Thymus (tissue), 14 donors: ENCODE results near the gene BTNL2. TPM values are rescaled to one million over a fixed set of nuclear protein-coding genes. Genes with fewer than 3 reads are reported as not detected.

ENCODE experiments used
- DNase-seq, 9 donors: peaks; one replicate each; pipeline ENCODE4 v3.0.0-alpha.2; 2013; ENCODE audit warnings: low spot score in 9 of 9, low read depth in 6 of 9, missing footprints in 1 of 9
- H3K27ac ChIP-seq, 2 donors: one replicate each; pipeline ENCODE4 v1.5.1; 2013; ENCODE audit warnings: control low read depth in 1 of 2, low read depth in 1 of 2, low read length in 1 of 2, mild to moderate bottlenecking in 1 of 2, moderate library complexity in 1 of 2
- H3K27me3 ChIP-seq, 2 donors: one replicate each; pipeline ENCODE4 v1.5.1; 2013; ENCODE audit warnings: low read length in 1 of 2; ENCODE audit not compliant: control insufficient read depth in 2 of 2, insufficient read depth in 1 of 2
- H3K36me3 ChIP-seq, 2 donors: one replicate each; pipeline ENCODE4 v1.5.1; 2013; ENCODE audit warnings: low read length in 1 of 2, mild to moderate bottlenecking in 1 of 2, moderate library complexity in 1 of 2; ENCODE audit not compliant: control insufficient read depth in 2 of 2, insufficient read depth in 2 of 2
- H3K4me1 ChIP-seq, 2 donors: one replicate each; pipeline ENCODE4 v1.5.1; 2013; ENCODE audit warnings: low read length in 2 of 2; ENCODE audit not compliant: control insufficient read depth in 2 of 2, insufficient read depth in 2 of 2
- H3K4me3 ChIP-seq, 2 donors: one replicate each; pipeline ENCODE4 v1.5.1; 2013; ENCODE audit warnings: low read length in 2 of 2, control low read depth in 1 of 2, mild to moderate bottlenecking in 1 of 2
- H3K9me3 ChIP-seq, 2 donors: one replicate each; pipeline ENCODE4 v1.5.1; 2013; ENCODE audit warnings: low read length in 1 of 2, mild to moderate bottlenecking in 1 of 2; ENCODE audit not compliant: control insufficient read depth in 2 of 2, insufficient read depth in 1 of 2
- WGBS: extraction: QIAGEN DNeasy Blood & Tissue Kit; methylation state at CpG from one replicate; pipeline ENCODE4 v1.1.7; 2013; 5-methylcytosine and 5-hydroxymethylcytosine counted together
- long read RNA-seq, 10 donors: transcript quantifications; one replicate each; lab custom pipeline, GENCODE V29; 2026
- polyA plus RNA-seq: library from polyadenylated mRNA; stranded (reverse); fragments of 200-250 nt; gene quantifications from one replicate; pipeline ENCODE4 v1.2.3, GENCODE V29; 2013
- total RNA-seq: library from RNA; stranded (reverse); fragments of 120-200 nt; gene quantifications from one replicate; pipeline ENCODE4 v1.2.4, GENCODE V29; 2013
- donor health status: healthy.

The BTNL2 gene
- total RNA-seq (not detected), polyA plus RNA-seq (not detected)
- long read RNA-seq, donor 1 = 0 reads
- long read RNA-seq, donor 2 = 0 reads
- long read RNA-seq, donor 3 = 0 reads
- long read RNA-seq, donor 4 = 0 reads
- long read RNA-seq, donor 5 = 0 reads
- long read RNA-seq, donor 6 = 0 reads
- long read RNA-seq, donor 7, partial matches to known transcripts = 2,709 of 2,782 reads
- long read RNA-seq, donor 7, other reads (novel, unspliced or antisense) = 73 of 2,782 reads
- long read RNA-seq, donor 8 = 0 reads
- long read RNA-seq, donor 9 = 0 reads
- long read RNA-seq, donor 10, partial matches to known transcripts = 985 of 1,628 reads
- long read RNA-seq, donor 10, other reads (novel, unspliced or antisense) = 643 of 1,628 reads

GRCh38 chr6:32406857-32407256, at the start of gene BTNL2:
Gene BTNL2 (minus strand): TSS chr6:32407181. CDS start chr6:32407123, 58 bp downstream.
- 90% methylated on average over 4 of the region's 4 CpGs for WGBS
- Histone ChIP-seq H3K9me3 (no peaks in the 10 kb centered on the region), H3K4me3 (no peak within 1 kb of the TSS), H3K27me3 (peaks cover 3 to 34% of the 10 kb centered on the region in 2 donors), H3K4me1 (peaks cover 0 to 3% of the 10 kb centered on the region in 2 donors), H3K36me3 (no peaks in the 10 kb centered on the region), H3K27ac (no peak within 1 kb of the TSS)
- DNase-seq = no peak

- Histone ChIP-seq H3K9me3 (peaks cover 0 to 11% of the 10 kb centered on the region in 2 donors), H3K4me3 (no peak overlapping the region), H3K4me1 (no peaks in the 10 kb centered on the region), H3K36me3 (no peaks in the 10 kb centered on the region), H3K27ac (no peak overlapping the region), H3K27me3 (no peaks in the 10 kb centered on the region)
- 76% methylated on average over 3 of the region's 3 CpGs for WGBS
- DNase-seq = no peak
These were observed 42.2 kb upstream of the BTNL2 start for GRCh38 chr6:32449088-32449736.

- no peak for DNase-seq
- Histone ChIP-seq H3K9me3 (no peaks in the 10 kb centered on the region), H3K4me3 (no peak overlapping the region), H3K27me3 (no peaks in the 10 kb centered on the region), H3K36me3 (peaks cover 0 to 6% of the 10 kb centered on the region in 2 donors), H3K4me1 (no peaks in the 10 kb centered on the region), H3K27ac (no peak overlapping the region)
These were observed 41.0 kb upstream of the BTNL2 start for GRCh38 chr6:32447932-32448331.

- H3K4me3 ChIP-seq = no peak overlapping the region
- H3K27ac ChIP-seq = no peak overlapping the region
- WGBS = 78% methylated on average over 3 of the region's 3 CpGs
- no peaks in the 10 kb centered on the region for H3K9me3 ChIP-seq
- peaks cover 0 to 13% of the 10 kb centered on the region in 2 donors for H3K36me3 ChIP-seq
- no peak for DNase-seq
- peaks cover 0 to 2% of the 10 kb centered on the region in 2 donors for H3K4me1 ChIP-seq
- H3K27me3 ChIP-seq = no peaks in the 10 kb centered on the region
These were observed 38.4 kb upstream of the BTNL2 start for GRCh38 chr6:32445321-32445854.

- H3K9me3 ChIP-seq = no peaks in the 10 kb centered on the region
- H3K4me1 ChIP-seq = peaks cover 0 to 5% of the 10 kb centered on the region in 2 donors
- H3K27ac ChIP-seq = no peak overlapping the region
- H3K36me3 ChIP-seq = peaks cover 0 to 13% of the 10 kb centered on the region in 2 donors
- no peaks in the 10 kb centered on the region for H3K27me3 ChIP-seq
- 96% methylated on average over 2 of the region's 2 CpGs for WGBS
- DNase-seq = no peak
- H3K4me3 ChIP-seq = no peak overlapping the region
These were observed 37.5 kb upstream of the BTNL2 start for GRCh38 chr6:32444433-32444832.

- DNase-seq = no peak
- no peaks in the 10 kb centered on the region for H3K27me3 ChIP-seq
- H3K4me1 ChIP-seq = peaks cover 0 to 5% of the 10 kb centered on the region in 2 donors
- 95% methylated on average over 8 of the region's 8 CpGs for WGBS
- H3K36me3 ChIP-seq = peaks cover 0 to 13% of the 10 kb centered on the region in 2 donors
- no peak overlapping the region for H3K27ac ChIP-seq
- no peak overlapping the region for H3K4me3 ChIP-seq
- H3K9me3 ChIP-seq = no peaks in the 10 kb centered on the region
These were observed 36.1 kb upstream of the BTNL2 start for GRCh38 chr6:32442977-32443552.

- Histone ChIP-seq H3K27me3 (no peaks in the 10 kb centered on the region), H3K4me3 (no peak overlapping the region), H3K36me3 (peaks cover 0 to 13% of the 10 kb centered on the region in 2 donors), H3K4me1 (peaks cover 0 to 5% of the 10 kb centered on the region in 2 donors), H3K9me3 (no peaks in the 10 kb centered on the region), H3K27ac (no peak overlapping the region)
- no peak for DNase-seq
- WGBS = 97% methylated on average over 7 of the region's 7 CpGs
These were observed 35.3 kb upstream of the BTNL2 start for GRCh38 chr6:32442243-32442667.

GRCh38 chr6:32439602-32440214, 32.7 kb upstream of the BTNL2 start, which contains the start of gene HLA-DRA:
Gene HLA-DRA (plus strand): TSS chr6:32439887. CDS start chr6:32439951, 64 bp downstream.
- peak within 1 kb of the TSS; percentile 39 to 41 for H3K4me3 ChIP-seq
- peaks cover 0 to 13% of the 10 kb centered on the region in 2 donors for H3K36me3 ChIP-seq
- H3K9me3 ChIP-seq = no peaks in the 10 kb centered on the region
- peak; percentile 40 to 86 (median 63) for DNase-seq
- no peaks in the 10 kb centered on the region for H3K27me3 ChIP-seq
- peaks cover 0 to 8% of the 10 kb centered on the region in 2 donors for H3K4me1 ChIP-seq
- WGBS = 1% methylated on average over 9 of the region's 9 CpGs
- H3K27ac ChIP-seq = peak within 1 kb of the TSS; percentile 78 to 82
